ENCODE data around the gene C17orf107.
"Not testable (repeated sequence)": the region's sequence is repeated elsewhere in the genome, so short reads cannot be mapped to it uniquely, and the experiment has no call there.

C17orf107 gene

GRCh38 chr17:4899341-4900230, at the start of gene C17orf107:
Gene C17orf107 (plus strand): TSS chr17:4899536. CDS start chr17:4899763, 227 bp downstream.
- DNase-seq (ENCODE audit: low read depth) = no peak

GRCh38 chr17:4850246-4850645, 49.1 kb upstream of the C17orf107 start:
- DNase-seq (ENCODE audit: low read depth) = no peak

- DNase-seq (ENCODE audit: low read depth) = no peak
Observed at GRCh38 chr17:4851084-4851483, 48.3 kb upstream of the C17orf107 start.

- no peak for DNase-seq (ENCODE audit: low read depth)
Observed at GRCh38 chr17:4852567-4853207, 46.6 kb upstream of the C17orf107 start.

- DNase-seq (ENCODE audit: low read depth) = no peak
Observed at GRCh38 chr17:4853208-4853671, 46.1 kb upstream of the C17orf107 start.

GRCh38 chr17:4854111-4854681, 45.1 kb upstream of the C17orf107 start:
- DNase-seq (ENCODE audit: low read depth) = no peak

- DNase-seq (ENCODE audit: low read depth) = no peak
Observed at GRCh38 chr17:4856271-4856936, 42.9 kb upstream of the C17orf107 start.

GRCh38 chr17:4856937-4857314, 42.4 kb upstream of the C17orf107 start:
- no peak for DNase-seq (ENCODE audit: low read depth)

- DNase-seq (ENCODE audit: low read depth) = not testable (repeated sequence)
Observed at GRCh38 chr17:4857347-4857746, 42.0 kb upstream of the C17orf107 start.

- DNase-seq (ENCODE audit: low read depth) = no peak
Observed at GRCh38 chr17:4858068-4858881, 41.1 kb upstream of the C17orf107 start.

GRCh38 chr17:4858882-4859260, 40.5 kb upstream of the C17orf107 start:
- no peak for DNase-seq (ENCODE audit: low read depth)

- no peak for DNase-seq (ENCODE audit: low read depth)
Observed at GRCh38 chr17:4859816-4860625, 39.3 kb upstream of the C17orf107 start.

GRCh38 chr17:4860651-4861050, 38.7 kb upstream of the C17orf107 start:
- DNase-seq (ENCODE audit: low read depth) = no peak

- no peak for DNase-seq (ENCODE audit: low read depth)
Observed at GRCh38 chr17:4861052-4861451, 38.3 kb upstream of the C17orf107 start.

- DNase-seq (ENCODE audit: low read depth) = no peak
Observed at GRCh38 chr17:4862720-4863119, 36.6 kb upstream of the C17orf107 start.

- no peak for DNase-seq (ENCODE audit: low read depth)
Observed at GRCh38 chr17:4863321-4863720, 36.0 kb upstream of the C17orf107 start.

- DNase-seq (ENCODE audit: low read depth) = not testable (repeated sequence)
Observed at GRCh38 chr17:4867535-4867934, 31.8 kb upstream of the C17orf107 start.

GRCh38 chr17:4869058-4869998, 30.0 kb upstream of the C17orf107 start:
- DNase-seq (ENCODE audit: low read depth) = not testable (repeated sequence)

GRCh38 chr17:4870855-4871254, 28.5 kb upstream of the C17orf107 start:
- no peak for DNase-seq (ENCODE audit: low read depth)
